VCaP (cell line): Measurements from ENCODE around the gene KAZN.

Experiments used
- H3K27ac ChIP-seq: fragments of 450-650 bp; 2 replicates; pipeline ENCODE4 v1.5.1; 2017
- TF ChIP-seq, protein P1 (sequence below): fragments of 450-650 bp; conservative IDR thresholded peaks from 2 replicates; pipeline ENCODE4 v1.5.1; 2017; ENCODE audit warnings: mild to moderate bottlenecking, moderate library complexity

Gene KAZN

DNA sequence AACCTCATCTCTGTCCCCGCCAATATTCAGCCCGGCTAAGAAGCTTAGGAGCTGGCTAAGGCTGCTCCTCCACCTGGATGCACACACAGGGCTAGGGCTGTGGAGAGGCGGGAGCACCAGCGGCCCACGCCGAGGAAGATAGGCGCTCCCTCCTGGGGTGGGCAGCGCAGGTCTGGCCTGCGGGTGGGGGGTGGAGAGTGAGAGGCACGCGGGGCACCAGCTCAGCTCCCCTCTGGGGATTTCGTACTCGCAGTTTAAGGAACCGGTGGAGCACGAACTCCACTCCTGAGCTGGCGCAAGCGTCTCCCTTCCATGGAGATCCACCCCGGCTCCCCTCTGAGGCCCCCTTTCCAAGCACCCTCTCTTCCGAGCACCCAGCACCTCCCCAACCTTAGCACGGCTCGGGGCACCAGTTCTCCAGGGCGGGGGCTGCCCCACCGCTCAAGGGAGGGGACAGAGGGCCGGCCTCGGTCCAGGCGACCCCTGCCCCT is 433 bp upstream of the KAZN start:
- TF ChIP-seq, protein P1, sequence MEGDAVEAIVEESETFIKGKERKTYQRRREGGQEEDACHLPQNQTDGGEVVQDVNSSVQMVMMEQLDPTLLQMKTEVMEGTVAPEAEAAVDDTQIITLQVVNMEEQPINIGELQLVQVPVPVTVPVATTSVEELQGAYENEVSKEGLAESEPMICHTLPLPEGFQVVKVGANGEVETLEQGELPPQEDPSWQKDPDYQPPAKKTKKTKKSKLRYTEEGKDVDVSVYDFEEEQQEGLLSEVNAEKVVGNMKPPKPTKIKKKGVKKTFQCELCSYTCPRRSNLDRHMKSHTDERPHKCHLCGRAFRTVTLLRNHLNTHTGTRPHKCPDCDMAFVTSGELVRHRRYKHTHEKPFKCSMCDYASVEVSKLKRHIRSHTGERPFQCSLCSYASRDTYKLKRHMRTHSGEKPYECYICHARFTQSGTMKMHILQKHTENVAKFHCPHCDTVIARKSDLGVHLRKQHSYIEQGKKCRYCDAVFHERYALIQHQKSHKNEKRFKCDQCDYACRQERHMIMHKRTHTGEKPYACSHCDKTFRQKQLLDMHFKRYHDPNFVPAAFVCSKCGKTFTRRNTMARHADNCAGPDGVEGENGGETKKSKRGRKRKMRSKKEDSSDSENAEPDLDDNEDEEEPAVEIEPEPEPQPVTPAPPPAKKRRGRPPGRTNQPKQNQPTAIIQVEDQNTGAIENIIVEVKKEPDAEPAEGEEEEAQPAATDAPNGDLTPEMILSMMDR, result no peak
- peak overlapping the region; percentile 86 for H3K27ac ChIP-seq

DNA sequence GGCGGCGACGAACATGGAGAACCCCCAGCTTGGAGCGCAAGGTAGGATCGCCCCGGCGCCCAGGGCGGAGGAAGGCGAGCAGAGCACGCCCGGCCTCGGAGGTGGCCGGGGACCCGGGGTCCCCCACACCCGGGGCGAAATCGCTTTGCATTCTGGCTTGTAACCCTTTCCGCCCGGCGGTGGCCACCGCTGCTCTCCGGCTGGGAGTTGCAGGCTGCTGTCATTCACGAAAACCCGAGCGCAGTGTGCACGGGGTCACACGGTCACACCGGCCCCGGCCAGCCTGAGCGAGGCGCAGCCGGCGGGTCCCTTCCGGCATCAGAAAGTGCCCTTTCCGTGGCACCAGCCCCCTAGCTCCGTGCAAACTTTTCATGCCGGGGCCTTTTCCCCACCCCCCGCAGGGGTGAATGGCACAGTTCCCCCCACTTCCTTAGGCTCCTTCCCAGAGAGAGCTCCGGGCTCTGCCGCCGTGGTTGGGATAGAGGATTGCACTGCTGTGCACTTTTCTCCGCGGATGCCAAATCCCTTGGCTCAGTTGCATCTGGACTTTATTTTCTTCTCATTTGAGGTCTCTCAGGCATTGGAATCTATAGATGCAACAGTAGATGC is 802 bp downstream of the KAZN start:
- TF ChIP-seq, protein P1, result peak; percentile 19
- H3K27ac ChIP-seq, result peak overlapping the region; percentile 86

DNA sequence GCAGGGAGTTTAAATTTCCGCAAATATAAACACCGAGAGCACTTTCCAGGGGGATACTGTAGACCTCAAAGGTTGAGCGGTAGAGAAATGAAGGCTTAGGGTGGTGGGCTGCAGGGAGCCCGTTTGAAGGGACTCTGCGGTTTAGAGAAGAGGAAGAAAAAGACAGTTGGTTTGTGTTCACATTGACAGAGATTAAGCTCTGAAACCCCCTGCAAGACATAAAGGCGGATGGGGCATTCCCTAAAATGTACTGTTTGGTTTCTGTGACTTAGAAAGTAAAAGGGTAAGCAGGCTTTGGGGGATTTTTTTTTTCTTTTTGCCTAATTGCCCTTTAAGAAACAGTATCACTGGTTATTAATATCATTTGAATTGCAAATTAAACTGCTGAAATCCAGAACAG is 1.3 kb downstream of the KAZN start:
- TF ChIP-seq, protein P1, result no peak
- peak overlapping the region; percentile 86; the same call in 1 of the 2 replicates for H3K27ac ChIP-seq

DNA sequence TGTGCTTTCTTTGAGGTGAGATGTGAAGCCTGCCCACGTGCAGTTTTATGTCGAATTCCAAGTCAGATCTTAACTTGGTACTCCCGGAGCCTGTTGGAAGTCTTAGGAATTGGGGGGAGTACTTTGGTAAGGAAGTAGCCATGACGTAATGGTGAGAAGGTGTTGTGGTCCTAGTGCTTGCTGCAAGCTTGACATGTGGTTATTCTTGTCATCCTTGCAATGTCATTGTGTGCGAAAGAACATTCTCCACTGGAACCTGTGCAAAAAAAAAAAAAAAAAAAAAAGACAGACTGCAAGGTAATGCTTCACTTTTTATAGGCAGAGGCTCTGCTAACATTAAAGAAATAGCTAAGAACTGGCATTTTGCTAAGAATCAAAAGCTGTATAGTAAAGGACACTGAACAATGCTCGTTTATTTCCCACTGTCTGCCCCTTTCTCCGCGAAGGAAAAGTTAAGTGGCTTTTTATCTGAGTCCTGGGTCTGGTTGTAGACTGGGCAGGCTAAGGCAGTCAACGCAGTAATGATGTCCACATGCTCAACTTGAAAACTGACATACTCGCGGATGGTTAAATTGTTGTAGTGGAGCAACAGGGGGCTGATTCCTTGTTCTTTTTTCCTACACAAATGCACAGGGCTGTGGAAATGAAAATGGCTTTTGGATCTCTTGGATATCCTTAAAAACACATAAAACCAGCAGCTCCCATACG is 2.1 kb downstream of the KAZN start:
- H3K27ac ChIP-seq, result no peak overlapping the region
- TF ChIP-seq, protein P1, result no peak

DNA sequence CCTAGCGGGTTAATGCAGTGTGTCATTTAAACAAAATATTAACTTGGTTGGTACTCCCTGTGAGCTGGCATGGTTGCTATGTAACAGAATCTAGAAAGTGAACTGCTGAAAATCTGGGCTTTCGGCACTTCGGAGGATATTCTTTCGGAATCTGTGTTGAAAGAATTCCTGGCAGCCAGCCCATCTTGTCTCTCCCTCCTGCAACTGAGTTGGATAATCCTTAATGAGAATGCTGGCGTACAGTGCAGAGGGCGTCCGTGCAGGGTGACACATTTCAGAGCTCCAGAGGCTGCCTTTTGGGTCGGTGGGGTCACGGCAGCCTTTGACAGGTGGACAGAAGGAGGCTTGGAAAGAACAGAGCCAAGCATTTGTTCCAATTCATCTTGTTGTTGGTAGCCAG is 3.7 kb downstream of the KAZN start:
- TF ChIP-seq, protein P1, result no peak
- H3K27ac ChIP-seq, result no peak overlapping the region

DNA sequence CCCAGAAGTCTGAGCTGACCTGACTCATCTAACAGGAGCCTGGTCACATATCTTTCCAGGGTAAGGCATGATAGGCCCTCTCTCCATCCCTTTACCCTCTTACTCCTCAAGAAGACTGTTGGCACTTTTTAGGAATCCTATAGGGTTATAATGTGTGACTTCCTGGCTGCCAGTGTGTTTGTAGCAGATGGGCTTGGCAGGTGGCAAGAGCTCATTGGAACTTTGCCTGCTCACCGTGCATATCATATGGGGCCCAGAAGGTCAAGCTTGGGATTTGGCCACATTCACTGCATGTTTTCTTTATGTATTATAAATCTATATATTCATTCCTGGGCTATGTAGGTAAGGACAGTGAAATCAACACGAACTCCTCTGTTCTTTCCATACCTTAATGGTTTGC is 5.2 kb downstream of the KAZN start:
- H3K27ac ChIP-seq, result no peak overlapping the region
- TF ChIP-seq, protein P1, result no peak

DNA sequence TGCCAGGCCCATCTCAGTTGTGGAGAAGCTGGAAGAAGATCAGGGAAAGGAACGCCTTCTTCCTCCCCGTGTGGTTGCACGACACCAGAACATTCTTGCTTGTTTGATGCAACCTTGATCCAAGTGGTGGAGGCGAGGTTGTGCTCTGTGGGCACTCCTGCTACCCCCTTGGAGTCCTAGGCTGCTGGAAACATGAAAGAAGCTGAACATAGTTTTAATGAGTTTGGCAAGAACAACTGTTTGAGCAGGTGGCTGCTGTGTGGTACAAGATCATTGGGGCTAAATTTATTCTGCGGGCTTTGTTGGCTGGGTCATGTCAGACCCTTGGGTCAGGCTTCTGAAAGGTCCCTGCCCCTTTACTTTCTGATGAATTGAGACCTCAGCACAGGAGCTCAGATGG is 5.9 kb downstream of the KAZN start:
- no peak overlapping the region for H3K27ac ChIP-seq
- TF ChIP-seq, protein P1, result no peak
